Lower leg skin (tissue), 4 donors: ENCODE results near the gene COL15A1. TPM values are rescaled to one million over a fixed set of nuclear protein-coding genes. Genes with fewer than 3 reads are reported as not detected.
"Not testable (repeated sequence)": the region's sequence is repeated elsewhere in the genome, so short reads cannot be mapped to it uniquely, and the experiment has no call there.

Experiments used
- DNase-seq, 2 donors: peaks; one replicate each; pipeline ENCODE4 v3.0.0-alpha.2; 2019; ENCODE audit warnings: low spot score in 2 of 2
- H3K4me3 ChIP-seq: fragments of 200-600 bp; sonication (generic); 2 replicates; pipeline ENCODE4 v1.5.1; 2017; ENCODE audit warnings: mild to moderate bottlenecking, low read depth; ENCODE audit not compliant: poor library complexity, severe bottlenecking
- POLR2A ChIP-seq, 2 donors: fragments of 450-650 bp; IDR thresholded peaks; one replicate each; pipeline ENCODE4 v1.6.1; 2016 to 2017; ENCODE audit warnings: antibody characterized with exemption in 2 of 2, mild to moderate bottlenecking in 1 of 2, moderate library complexity in 1 of 2
- WGBS, 2 donors: methylation state at CpG; one replicate each; pipeline ENCODE4 v1.1.5; 2018; 5-methylcytosine and 5-hydroxymethylcytosine counted together
- intact Hi-C: fragments of 100-400 bp; cut with DNase I; formaldehyde crosslinking; loops from one replicate; pipeline ENCODE4 v1.15.0; 2023; ENCODE audit warnings: low total_unique reads
- total RNA-seq, 4 donors: library from RNA; depleted of rRNA; stranded (reverse); fragments of >200 nt; gene quantifications; one replicate each; pipeline ENCODE4 v1.1.0, GENCODE V29; 2016
- TF ChIP-seq, protein P1 (sequence below), 3 donors: fragments of 450-650 bp; IDR thresholded peaks; one replicate each; pipeline ENCODE4 v1.5.1; 2016; ENCODE audit warnings: antibody characterized with exemption in 3 of 3, mild to moderate bottlenecking in 3 of 3, moderate library complexity in 2 of 3

Gene COL15A1
- total RNA-seq, 4 donors from 2014 or later = 2.3 to 14.1 (median 8.3) TPM

DNA sequence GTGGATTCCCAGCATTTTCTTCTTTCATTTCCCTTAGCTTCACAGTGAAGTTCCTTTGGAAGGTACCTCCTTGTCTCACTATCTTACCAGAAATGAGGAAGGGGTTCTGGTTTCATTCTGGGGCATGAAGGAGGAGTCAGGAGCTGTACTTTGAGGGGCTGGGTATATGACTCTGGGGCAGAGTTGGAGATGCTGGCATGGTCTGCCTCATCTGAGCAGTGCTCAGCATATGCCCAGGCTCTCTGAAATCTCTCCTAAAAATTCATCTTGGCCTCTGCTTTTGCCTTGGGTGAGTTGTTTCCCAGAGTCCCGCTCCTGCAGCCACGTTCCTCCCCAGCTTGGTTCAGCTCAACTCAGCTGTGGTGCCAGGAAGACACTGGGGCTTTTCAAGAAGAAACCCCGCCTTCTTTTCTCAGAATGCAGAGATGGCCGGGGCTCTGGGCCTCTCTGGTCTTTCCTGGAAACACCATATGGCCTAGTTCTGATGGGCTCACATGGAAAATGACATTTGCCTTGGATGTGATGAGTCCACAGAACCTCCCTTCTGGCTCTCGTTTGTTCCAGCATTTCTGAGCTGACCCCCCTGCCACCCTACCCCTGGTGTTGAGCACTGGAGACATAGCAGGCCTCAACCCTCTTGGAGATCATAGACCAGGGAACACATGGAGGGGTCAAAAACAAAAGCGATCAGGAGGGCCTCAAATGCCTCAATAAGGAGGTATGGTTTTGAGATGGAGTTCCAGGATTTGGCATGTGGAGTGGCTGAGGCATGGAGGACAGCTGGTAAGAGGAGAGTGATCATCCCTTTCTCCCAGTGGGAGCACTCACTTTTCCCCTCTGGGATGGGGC, 149.2 kb downstream of the COL15A1 start:
- 63 to 78% methylated on average over 6 of the region's 6 CpGs for WGBS, 2 donors
- no peak for TF ChIP-seq POLR2A (IDR thresholded peaks at IDR 0.05)
- TF ChIP-seq, protein P1, sequence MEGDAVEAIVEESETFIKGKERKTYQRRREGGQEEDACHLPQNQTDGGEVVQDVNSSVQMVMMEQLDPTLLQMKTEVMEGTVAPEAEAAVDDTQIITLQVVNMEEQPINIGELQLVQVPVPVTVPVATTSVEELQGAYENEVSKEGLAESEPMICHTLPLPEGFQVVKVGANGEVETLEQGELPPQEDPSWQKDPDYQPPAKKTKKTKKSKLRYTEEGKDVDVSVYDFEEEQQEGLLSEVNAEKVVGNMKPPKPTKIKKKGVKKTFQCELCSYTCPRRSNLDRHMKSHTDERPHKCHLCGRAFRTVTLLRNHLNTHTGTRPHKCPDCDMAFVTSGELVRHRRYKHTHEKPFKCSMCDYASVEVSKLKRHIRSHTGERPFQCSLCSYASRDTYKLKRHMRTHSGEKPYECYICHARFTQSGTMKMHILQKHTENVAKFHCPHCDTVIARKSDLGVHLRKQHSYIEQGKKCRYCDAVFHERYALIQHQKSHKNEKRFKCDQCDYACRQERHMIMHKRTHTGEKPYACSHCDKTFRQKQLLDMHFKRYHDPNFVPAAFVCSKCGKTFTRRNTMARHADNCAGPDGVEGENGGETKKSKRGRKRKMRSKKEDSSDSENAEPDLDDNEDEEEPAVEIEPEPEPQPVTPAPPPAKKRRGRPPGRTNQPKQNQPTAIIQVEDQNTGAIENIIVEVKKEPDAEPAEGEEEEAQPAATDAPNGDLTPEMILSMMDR (IDR thresholded peaks at IDR 0.05) = no peak
- no peak overlapping the region for H3K4me3 ChIP-seq
- DNase-seq = no peak
- intact Hi-C loops = no loop called here

DNA sequence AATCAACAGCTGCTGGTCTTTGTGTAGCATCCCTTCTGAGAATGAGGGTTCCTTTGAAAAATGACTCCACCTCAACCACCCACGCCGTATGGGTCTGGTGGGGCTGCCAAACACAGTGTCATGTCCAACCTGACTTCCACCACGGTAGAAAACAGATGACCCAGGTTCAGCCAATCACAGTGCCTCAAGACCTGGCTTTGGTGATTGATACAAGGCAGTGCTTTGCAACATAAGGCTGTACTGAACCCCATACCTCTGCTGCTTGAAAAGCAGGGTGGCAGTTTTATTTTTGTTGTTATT, 149.7 kb downstream of the COL15A1 start:
- no peak overlapping the region for H3K4me3 ChIP-seq
- intact Hi-C loops = no loop called here
- DNase-seq = no peak
- 69 to 84% methylated on average over 3 of the region's 3 CpGs for WGBS, 2 donors
- TF ChIP-seq POLR2A (IDR thresholded peaks at IDR 0.05) = no peak
- TF ChIP-seq, protein P1 (IDR thresholded peaks at IDR 0.05) = no peak

DNA sequence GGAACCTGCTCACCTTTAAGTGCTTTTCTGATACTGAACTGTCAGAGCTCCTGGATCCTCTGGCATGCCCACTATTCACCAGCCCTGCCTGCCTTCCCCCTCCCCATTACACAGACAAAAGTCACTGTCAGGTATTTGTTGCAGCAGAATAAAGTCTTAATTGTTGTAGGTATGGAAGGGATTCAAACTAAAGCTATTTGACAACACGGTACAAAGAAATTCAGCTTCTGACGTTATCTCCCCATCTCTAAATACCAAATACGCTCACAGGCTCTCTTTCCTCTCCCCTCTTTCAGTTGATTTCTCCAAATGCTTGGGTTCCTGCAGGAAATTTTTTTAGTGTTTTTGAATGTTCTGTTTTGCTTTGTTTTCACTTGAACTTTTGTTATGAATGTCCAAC, 151.9 kb downstream of the COL15A1 start:
- TF ChIP-seq POLR2A (IDR thresholded peaks at IDR 0.05) = no peak
- TF ChIP-seq, protein P1 (IDR thresholded peaks at IDR 0.05) = no peak
- intact Hi-C loops = no loop called here
- DNase-seq = no peak
- WGBS, 2 donors = 78 to 79% methylated on average over 3 of the region's 3 CpGs
- H3K4me3 ChIP-seq = no peak overlapping the region

DNA sequence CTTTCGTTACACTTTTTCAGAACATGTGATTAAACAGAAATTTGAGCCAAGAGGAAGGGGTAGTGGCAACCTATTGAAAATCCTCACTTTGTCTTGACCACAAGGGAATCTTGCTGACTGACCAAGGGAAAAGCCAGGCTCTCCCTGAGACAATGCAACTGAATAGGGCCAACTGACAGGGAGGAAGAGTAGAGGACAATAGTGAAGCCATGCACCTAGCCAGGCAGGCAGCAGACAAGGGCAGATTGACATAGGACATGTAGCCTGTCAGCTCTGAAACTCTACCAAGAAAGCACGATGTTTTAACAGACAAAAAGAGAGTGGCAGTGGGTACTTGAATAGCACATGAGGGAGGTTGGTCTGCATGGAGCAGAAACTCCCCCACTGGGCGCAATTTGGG, 152.7 kb downstream of the COL15A1 start:
- WGBS, 2 donors = 85 to 91% methylated on average over 3 of the region's 3 CpGs

DNA sequence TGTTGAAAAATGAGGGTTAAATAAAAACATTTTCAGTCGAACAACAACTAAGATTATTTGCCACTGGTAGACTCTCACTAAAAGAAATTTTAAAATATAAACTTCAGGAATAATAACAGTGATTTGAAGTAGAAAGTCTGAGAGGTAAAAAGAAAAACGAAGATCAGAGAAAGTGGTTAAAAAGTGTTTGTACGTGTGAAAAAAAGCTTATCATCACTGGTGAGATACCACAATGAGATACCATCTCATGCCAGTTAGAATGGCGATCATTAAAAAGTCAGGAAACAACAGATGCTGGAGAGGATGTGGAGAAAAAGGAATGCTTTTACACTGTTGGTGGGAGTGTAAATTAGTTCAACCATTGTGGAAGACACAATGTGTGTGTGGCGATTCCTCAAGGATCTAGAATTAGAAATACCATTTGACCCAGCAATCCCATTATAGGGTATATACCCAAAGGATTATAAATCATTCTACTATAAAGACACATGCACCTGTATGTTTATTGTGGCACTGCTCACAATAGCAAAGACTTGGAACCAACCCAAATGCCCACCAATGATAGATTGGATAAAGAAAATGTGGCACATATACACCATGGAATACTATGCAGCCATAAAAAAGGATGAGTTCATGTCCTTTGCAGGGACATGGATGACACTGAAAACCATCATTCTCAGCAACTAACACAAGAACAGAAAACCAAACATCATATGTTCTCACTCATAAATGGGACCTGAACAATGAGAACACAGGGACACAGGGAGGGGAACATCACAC, 156.3 kb downstream of the COL15A1 start:
- DNase-seq, intact Hi-C loops, H3K4me3 ChIP-seq: not testable (repeated sequence)
- WGBS, 2 donors = 90 to 92% methylated on average over 5 of the region's 5 CpGs

More for the DNA sequence above, 152.7 kb downstream of the COL15A1 start:
- no peak for TF ChIP-seq POLR2A (IDR thresholded peaks at IDR 0.05)
- TF ChIP-seq, protein P1 (IDR thresholded peaks at IDR 0.05) = no peak
- intact Hi-C loops = no loop called here
- DNase-seq = no peak
- no peak overlapping the region for H3K4me3 ChIP-seq

DNA sequence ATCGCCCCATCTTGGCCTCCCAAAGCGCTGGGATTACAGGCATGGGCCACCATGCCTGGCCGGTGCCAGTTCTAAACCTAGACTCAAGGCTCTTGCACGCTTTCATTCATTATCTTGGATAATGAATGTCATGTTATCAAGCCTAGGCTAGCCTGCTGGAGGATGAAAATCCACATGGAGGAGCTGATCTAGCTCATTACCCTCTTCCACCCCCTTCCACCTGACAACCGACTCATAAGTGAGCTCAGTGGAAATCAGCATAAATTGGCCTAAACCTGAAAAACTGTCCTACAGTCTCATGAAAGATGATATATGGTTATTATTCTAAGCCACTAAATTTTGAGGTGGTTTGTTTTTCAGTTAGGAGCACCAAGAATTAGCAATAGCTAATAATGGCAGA, 157.6 kb downstream of the COL15A1 start:
- TF ChIP-seq POLR2A (IDR thresholded peaks at IDR 0.05) = no peak
- TF ChIP-seq, protein P1 (IDR thresholded peaks at IDR 0.05) = no peak
- DNase-seq = no peak
- intact Hi-C loops = no loop called here
- WGBS, 2 donors = 95 to 96% methylated on average over 5 of the region's 5 CpGs
- no peak overlapping the region for H3K4me3 ChIP-seq
